Measurements from ENCODE around the gene SORCS1.

- TF ChIP-seq, protein P1, sequence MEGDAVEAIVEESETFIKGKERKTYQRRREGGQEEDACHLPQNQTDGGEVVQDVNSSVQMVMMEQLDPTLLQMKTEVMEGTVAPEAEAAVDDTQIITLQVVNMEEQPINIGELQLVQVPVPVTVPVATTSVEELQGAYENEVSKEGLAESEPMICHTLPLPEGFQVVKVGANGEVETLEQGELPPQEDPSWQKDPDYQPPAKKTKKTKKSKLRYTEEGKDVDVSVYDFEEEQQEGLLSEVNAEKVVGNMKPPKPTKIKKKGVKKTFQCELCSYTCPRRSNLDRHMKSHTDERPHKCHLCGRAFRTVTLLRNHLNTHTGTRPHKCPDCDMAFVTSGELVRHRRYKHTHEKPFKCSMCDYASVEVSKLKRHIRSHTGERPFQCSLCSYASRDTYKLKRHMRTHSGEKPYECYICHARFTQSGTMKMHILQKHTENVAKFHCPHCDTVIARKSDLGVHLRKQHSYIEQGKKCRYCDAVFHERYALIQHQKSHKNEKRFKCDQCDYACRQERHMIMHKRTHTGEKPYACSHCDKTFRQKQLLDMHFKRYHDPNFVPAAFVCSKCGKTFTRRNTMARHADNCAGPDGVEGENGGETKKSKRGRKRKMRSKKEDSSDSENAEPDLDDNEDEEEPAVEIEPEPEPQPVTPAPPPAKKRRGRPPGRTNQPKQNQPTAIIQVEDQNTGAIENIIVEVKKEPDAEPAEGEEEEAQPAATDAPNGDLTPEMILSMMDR (IDR thresholded peaks at IDR 0.05): no peak
- TF ChIP-seq POLR2A (IDR thresholded peaks at IDR 0.05): no peak
These were observed 165.3 kb downstream of the SORCS1 start for GRCh38 chr10:106999118-106999707.
